ENCODE data around the gene ZNF45. TPM values are rescaled to one million over a fixed set of nuclear protein-coding genes. Genes with fewer than 3 reads are reported as not detected.

The ZNF45 gene
- total and polyA plus RNA-seq, 12 donors = 5.8 to 22.4 (median 15.5) TPM

DNA sequence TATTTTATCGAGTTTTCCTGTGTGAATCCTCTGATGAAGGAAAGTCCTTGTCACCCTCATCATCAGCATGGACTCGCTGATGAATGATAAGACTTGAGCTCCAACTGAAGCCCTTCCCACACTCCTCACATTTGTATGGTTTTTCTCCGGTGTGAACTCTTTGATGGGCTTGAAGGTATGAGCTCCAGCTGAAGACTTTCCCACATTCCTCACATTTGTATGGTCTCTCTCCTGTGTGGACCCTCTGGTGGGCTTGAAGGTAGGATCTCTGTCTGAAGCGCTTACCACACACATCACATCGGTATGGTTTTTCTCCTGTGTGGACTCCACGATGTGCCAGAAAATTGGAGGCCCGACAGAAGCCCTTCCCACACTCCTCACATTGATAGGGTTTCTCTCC, 21.7 kb downstream of the ZNF45 start:
- Histone ChIP-seq H3K9me3 (replicated peaks in 1 of 3) (peaks cover 15 to 79% (median 16%) of the 10 kb centered on the region in 3 donors), H3K4me1 (replicated peaks in 1 of 2) (no peaks in the 10 kb centered on the region), H3K4me3 (no peak overlapping the region), H3K27me3 (no peaks in the 10 kb centered on the region), H3K27ac (no peak overlapping the region), H3K36me3 (replicated peaks in 1 of 2) (peaks cover 6 to 44% of the 10 kb centered on the region in 2 donors)
- 97 to 100% (median 99%) methylated on average over 6 to 7 of the region's 7 CpGs for WGBS, 4 donors
- TF ChIP-seq POLR2A (IDR thresholded peaks at IDR 0.05) = no peak
- DNase-seq = no peak
- intact Hi-C loops (cut with DNase I) = no loop called here

DNA sequence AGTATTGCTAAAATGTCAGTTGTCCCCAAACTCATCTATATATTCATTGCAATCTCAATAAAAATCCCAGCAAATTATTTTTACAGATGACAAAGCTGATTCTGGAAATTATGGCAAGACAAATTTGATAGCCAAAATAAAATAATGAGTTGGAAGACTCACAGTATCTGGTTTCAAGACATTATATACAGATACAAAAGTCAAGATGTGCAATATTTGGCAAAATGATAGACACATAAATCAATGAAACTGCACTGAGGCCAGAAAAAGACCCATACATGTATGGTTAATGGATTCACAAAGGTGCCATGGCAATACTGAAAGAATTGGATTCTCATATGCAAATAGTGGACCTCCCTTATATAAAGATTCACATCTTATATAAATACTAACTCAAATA, 24.2 kb downstream of the ZNF45 start:
- no peak for TF ChIP-seq POLR2A (IDR thresholded peaks at IDR 0.05)
- TF ChIP-seq, protein P1, sequence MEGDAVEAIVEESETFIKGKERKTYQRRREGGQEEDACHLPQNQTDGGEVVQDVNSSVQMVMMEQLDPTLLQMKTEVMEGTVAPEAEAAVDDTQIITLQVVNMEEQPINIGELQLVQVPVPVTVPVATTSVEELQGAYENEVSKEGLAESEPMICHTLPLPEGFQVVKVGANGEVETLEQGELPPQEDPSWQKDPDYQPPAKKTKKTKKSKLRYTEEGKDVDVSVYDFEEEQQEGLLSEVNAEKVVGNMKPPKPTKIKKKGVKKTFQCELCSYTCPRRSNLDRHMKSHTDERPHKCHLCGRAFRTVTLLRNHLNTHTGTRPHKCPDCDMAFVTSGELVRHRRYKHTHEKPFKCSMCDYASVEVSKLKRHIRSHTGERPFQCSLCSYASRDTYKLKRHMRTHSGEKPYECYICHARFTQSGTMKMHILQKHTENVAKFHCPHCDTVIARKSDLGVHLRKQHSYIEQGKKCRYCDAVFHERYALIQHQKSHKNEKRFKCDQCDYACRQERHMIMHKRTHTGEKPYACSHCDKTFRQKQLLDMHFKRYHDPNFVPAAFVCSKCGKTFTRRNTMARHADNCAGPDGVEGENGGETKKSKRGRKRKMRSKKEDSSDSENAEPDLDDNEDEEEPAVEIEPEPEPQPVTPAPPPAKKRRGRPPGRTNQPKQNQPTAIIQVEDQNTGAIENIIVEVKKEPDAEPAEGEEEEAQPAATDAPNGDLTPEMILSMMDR (IDR thresholded peaks at IDR 0.05) = no peak
- Histone ChIP-seq H3K4me1 (replicated peaks in 1 of 2) (no peaks in the 10 kb centered on the region), H3K27ac (no peak overlapping the region), H3K27me3 (no peaks in the 10 kb centered on the region), H3K9me3 (replicated peaks in 1 of 3) (peaks cover 10 to 82% (median 15%) of the 10 kb centered on the region in 3 donors), H3K36me3 (replicated peaks in 1 of 2) (peaks cover 6 to 19% of the 10 kb centered on the region in 2 donors), H3K4me3 (no peak overlapping the region)
- DNase-seq = no peak
- intact Hi-C loops (cut with DNase I) = no loop called here

GRCh38 chr19:43908659-43909058, 26.4 kb downstream of the ZNF45 start:
- H3K4me3 ChIP-seq = no peak overlapping the region
- peaks cover 7 to 73% (median 11%) of the 10 kb centered on the region in 3 donors for H3K9me3 ChIP-seq (replicated peaks in 1 of 3)
- no peaks in the 10 kb centered on the region for H3K36me3 ChIP-seq (replicated peaks in 1 of 2)
- TF ChIP-seq, protein P1 (IDR thresholded peaks at IDR 0.05) = no peak
- no peak for TF ChIP-seq POLR2A (IDR thresholded peaks at IDR 0.05)
- intact Hi-C loops (cut with DNase I) = no loop called here
- 90 to 100% (median 97%) methylated on average over 1 of the region's 1 CpG for WGBS, 4 donors
- H3K27ac ChIP-seq = no peak overlapping the region
- H3K27me3 ChIP-seq = no peaks in the 10 kb centered on the region
- H3K4me1 ChIP-seq (replicated peaks in 1 of 2) = no peaks in the 10 kb centered on the region
- no peak for DNase-seq

DNA sequence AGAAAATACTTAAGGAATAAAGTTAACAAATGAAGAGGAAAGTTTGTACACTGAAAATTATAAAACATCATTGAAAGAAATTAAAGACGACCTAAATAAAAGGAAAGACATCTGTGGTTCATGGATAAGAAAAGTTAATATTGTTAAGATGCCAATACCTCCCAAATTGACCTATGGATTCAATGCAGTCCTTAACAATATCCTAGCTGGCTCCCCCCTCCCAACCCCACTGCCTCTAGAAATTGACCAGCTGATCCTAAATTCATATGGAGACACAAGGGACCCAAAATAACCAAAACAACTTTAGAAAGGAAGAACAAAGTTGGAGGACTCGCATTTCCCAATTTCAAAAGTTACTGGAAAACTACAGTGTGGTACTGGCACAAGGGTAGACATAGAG, 28.3 kb downstream of the ZNF45 start:
- no peak for TF ChIP-seq POLR2A (IDR thresholded peaks at IDR 0.05)
- TF ChIP-seq, protein P1 (IDR thresholded peaks at IDR 0.05) = no peak
- no peak for DNase-seq
- Histone ChIP-seq H3K4me3 (no peak overlapping the region), H3K27ac (no peak overlapping the region), H3K4me1 (replicated peaks in 1 of 2) (peaks cover 0 to 5% of the 10 kb centered on the region in 2 donors), H3K27me3 (no peaks in the 10 kb centered on the region), H3K9me3 (replicated peaks in 1 of 3) (peaks cover 5 to 61% (median 11%) of the 10 kb centered on the region in 3 donors), H3K36me3 (replicated peaks in 1 of 2) (no peaks in the 10 kb centered on the region)
- intact Hi-C loops (cut with DNase I) = no loop called here
- WGBS, 4 donors = 93 to 96% (median 94%) methylated on average over 2 of the region's 2 CpGs

DNA sequence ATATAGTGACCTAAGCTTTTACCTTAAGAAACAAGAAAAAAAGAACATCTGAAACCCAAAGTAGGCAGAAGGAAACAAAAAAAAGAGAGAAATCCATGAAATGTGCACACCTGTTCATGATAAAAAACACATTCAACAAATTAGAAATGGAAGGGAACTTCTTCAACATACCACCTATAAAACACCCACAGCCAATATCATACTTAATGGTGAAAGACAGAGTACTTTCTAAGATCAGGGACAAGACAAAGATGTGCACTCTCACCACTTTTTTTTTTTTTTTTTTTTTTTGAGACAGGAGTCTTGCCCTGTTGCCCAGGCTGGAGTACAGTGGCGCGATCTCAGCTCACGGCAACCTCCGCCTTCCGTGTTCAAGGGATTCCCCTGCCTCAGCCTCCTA, 29.2 kb downstream of the ZNF45 start:
- H3K27ac ChIP-seq = no peak overlapping the region
- TF ChIP-seq POLR2A (IDR thresholded peaks at IDR 0.05) = no peak
- TF ChIP-seq, protein P1 (IDR thresholded peaks at IDR 0.05) = no peak
- WGBS, 4 donors = 96 to 99% (median 98%) methylated on average over 5 of the region's 5 CpGs
- peaks cover 0 to 53% (median 5%) of the 10 kb centered on the region in 3 donors for H3K9me3 ChIP-seq (replicated peaks in 1 of 3)
- intact Hi-C loops (cut with DNase I) = no loop called here
- no peak for DNase-seq
- no peak overlapping the region for H3K4me3 ChIP-seq
- H3K4me1 ChIP-seq (replicated peaks in 1 of 2) = peaks cover 0 to 8% of the 10 kb centered on the region in 2 donors
- H3K36me3 ChIP-seq (replicated peaks in 1 of 2) = no peaks in the 10 kb centered on the region
- no peaks in the 10 kb centered on the region for H3K27me3 ChIP-seq

All from adrenal gland (tissue), 12 donors.